Stimulated activated CD4-positive, alpha-beta T cell treated with anti-CD3 and anti-CD28 coated beads, Interleukin-4, amount 100 ng/mL, for 4 hours (primary cell): Measurements from ENCODE around the gene PLCD1.
"Not testable (repeated sequence)": the region's sequence is repeated elsewhere in the genome, so short reads cannot be mapped to it uniquely, and the experiment has no call there.

Source experiments
- DNase-seq, 2 experiments: peaks; one replicate each; pipeline ENCODE4 v3.0.0-alpha.2; 2020

The PLCD1 gene

GRCh38 chr3:38029400-38030125, at the start of gene PLCD1:
PLCD1 (minus strand) TSS chr3:38029642; CDS start chr3:38029539, 103 bp downstream.
- DNase-seq, result peak; percentile 16 to 24

- not testable (repeated sequence) for DNase-seq
Measured at GRCh38 chr3:38077073-38077472, 47.6 kb upstream of the PLCD1 start.

GRCh38 chr3:38070013-38070412, 40.6 kb upstream of the PLCD1 start:
- no peak for DNase-seq

- no peak for DNase-seq
Measured at GRCh38 chr3:38067508-38068233, 38.2 kb upstream of the PLCD1 start.

DNA sequence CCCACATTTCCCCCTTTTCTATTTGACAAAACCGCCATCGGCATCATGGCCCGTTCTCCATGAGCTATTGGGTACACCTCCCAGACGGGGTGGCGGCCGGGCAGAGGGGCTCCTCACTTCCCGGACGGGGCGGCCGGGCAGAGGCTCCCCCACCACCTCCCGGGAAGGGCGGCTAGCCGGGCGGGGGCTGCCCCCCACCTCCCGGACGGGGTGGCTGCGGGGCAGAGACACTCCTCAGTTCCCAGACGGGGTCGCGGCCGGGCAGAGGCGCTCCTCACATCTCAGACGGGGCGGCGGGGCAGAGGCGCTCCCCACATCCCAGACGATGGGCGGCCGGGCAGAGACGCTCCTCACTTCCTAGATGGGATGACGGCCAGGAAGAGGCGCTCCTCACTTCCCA, 35.0 kb upstream of the PLCD1 start:
- not testable (repeated sequence) for DNase-seq

GRCh38 chr3:38062809-38063208, 33.4 kb upstream of the PLCD1 start:
- no peak for DNase-seq

GRCh38 chr3:38059591-38059990, 30.1 kb upstream of the PLCD1 start:
- DNase-seq, result no peak

- no peak for DNase-seq
Measured at GRCh38 chr3:38059148-38059547, 29.7 kb upstream of the PLCD1 start.

- DNase-seq, result no peak
Measured at GRCh38 chr3:38054499-38055001, 25.1 kb upstream of the PLCD1 start.

- not testable (repeated sequence) for DNase-seq
Measured at GRCh38 chr3:38053813-38054498, 24.5 kb upstream of the PLCD1 start.

DNA sequence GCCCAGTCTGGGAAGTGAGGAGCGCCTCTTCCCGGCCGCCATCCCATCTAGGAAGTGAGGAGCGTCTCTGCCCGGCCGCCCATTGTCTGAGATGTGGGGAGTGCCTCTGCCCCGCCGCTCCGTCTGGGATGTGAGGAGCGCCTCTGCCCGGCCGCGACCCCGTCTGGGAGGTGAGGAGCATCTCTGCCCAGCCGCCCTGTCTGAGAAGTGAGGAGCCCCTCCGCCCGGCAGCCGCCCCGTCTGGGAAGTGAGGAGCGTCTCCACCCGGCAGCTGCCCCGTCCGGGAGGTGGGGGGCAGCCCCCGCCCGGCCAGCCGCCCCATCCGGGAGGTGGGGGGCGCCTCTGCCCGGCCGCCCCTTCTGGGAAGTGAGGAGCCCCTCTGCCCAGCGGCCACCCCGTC, 23.8 kb upstream of the PLCD1 start:
- DNase-seq, result not testable (repeated sequence)

- DNase-seq, result no peak
Measured at GRCh38 chr3:38051131-38051530, 21.7 kb upstream of the PLCD1 start.

DNA sequence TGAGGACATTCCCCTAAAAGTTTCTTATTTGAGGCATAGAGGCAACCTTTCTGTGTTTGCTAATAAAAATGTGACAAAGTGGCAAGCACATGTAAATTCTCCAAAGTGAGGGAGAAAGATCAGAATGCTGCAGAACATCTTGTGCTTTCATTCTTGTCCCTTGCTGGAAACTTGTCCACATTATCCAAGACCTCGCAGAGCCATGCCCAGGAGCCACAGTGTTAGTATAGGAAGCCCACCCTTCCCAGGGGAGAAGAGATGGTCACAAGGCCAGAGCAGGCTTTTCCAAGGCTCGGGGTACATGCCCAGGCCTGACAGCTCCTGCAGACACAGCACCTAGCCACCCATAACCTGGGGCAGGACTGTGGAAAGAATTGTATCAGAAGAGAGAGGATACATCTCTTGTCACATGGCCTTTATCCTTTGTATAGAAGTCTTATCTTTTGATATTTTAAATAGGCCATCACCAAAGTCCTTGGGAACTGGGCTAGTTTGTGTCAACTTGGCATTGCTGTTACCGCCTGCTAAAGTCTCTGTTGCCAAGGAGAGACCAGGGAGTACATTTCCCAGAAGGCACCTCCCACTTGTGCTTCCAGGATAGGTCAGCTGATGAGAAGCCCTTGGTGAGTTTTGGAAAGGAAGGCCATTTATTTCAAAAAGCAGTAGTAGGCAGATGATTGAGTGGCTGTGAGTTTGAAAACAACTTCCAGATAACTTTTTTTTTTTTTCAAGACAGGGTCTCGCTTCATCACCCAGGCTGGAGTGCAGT, 20.1 kb upstream of the PLCD1 start:
- no peak for DNase-seq

DNA sequence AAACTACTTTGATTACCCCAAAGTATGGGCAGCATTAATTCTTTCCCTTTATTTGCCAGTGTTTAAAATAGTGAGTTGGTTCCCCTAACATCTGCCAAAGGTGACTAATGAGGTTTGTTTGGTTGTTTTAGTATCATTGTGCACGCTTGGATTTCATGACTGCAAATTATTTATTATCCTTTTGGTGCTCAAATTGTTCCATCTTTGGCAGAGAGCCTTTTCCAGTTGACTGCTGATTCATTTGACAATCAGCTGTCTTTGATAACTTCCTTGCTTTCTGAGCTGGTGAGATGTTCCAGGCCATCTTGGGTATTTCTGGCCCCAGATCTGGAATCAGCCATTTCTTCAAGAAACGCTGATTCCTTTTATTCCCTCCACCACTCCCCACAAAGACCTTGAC, 18.5 kb upstream of the PLCD1 start:
- no peak for DNase-seq

DNA sequence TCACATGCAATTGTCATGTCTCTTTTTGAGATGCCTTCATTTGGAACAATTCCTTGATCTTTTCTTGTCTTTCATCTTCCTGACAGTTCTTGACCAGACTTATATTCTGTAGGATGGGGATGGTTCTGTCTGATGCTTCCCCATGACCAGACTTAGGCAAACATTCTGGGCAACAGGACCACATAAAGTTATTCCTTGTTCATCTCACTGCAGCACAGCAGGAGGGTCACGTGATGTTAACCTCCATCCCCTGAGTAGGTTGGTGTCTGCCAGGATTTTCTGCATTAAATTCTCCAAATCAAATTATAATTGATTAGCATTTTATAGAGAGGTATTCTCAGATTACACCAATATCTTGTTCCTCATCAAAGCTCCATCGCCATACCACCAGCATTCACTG, 17.4 kb upstream of the PLCD1 start:
- DNase-seq, result no peak

DNA sequence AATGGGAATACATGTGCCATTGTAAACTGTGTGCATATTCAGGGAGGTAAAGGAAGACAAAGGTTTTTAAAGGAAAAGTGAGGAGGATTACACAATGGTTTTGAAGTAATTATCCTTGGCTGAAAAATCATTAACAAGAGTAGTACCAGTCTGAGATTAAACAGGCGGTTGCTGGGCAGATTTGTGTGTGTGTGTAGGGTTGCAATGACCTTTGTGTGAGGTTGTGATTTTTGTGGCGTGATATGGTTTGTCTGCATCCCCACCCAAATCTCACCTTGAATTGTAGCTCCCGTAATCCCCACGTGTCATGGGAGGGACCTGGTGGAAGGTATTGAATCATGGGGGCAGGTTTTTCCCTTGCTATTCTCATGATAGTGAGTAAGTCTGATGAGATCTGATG, 16.6 kb upstream of the PLCD1 start:
- no peak for DNase-seq

GRCh38 chr3:38043486-38043885, 14.0 kb upstream of the PLCD1 start:
- no peak for DNase-seq

GRCh38 chr3:38040401-38040800, 11.0 kb upstream of the PLCD1 start:
- DNase-seq, result no peak

DNA sequence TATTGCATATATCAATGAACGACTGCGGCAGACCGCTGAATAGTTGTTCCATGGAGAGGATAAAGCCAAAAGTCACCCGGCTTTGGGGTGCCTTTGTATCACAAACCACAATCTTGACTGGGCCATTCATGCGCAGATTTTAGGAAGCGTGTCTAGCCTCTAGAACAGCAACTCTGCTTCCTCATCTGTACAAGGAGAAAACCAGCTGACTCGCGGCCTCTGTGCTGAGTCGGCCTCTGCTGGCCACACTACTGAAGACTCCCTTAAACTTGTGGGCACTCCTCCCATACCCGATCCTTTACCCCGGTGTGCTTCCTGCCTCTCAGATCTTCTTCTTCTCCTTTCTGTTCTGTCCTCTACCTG, 10.4 kb upstream of the PLCD1 start:
- DNase-seq, result peak in 1 of 2 experiments; percentile 54

DNA sequence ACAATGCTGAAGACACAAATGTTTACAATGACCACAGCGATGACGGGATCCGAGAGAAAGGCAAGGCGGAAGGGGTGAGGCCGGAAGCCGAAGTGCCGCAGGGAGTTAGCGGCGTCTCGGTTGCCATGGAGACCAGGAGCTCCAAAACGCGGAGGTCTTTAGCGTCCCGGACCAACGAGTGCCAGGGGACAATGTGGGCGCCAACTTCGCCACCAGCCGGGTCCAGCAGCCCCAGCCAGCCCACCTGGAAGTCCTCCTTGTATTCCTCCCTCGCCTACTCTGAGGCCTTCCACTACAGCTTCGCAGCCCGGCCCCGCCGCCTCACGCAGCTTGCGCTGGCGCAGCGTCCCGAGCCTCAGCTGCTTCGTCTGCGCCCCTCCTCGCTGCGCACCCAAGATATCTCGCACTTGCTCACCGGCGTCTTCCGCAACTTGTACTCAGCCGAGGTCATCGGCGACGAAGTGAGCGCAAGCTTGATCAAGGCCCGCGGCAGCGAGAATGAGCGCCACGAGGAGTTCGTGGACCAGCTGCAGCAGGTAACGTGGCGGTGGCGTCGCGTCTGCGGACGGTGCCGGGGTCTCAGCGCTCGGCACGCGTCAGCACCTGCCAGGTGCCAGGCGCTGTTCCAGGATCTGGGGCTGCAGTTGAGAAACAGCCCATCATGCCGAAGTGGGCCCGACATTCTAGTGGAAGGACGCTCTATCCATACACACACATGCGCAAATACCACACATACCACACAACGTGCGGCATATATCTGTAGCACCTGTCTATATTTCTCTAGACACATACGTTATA, 9.9 kb upstream of the PLCD1 start, which contains the start of gene DLEC1:
TSS of gene DLEC1 (plus strand) at position 108 of the 798 bp plus-strand sequence. CDS start at position 126, 18 bp downstream.
- peak; percentile 49 to 74 for DNase-seq

DNA sequence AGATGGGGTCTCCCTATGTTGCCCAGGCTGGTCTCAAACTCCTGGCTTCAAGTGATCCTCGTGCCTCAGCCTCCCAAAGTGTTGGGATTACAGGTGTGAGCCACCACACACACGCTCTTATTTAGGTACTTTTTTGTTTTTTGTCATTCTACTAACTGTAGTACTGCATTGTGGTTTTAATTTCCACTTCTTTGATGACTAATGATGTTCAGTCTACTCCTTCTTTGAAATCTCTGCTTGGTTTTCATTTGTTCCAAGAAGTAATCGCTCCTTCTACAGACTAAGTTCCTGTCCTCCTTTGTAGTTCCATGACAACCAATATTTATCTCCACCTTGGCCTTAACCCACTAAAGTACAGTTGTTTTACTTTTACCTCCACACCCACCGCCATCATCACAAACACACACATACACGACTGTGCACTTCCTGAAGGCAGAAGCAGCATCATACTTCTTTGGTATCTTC, 9.0 kb upstream of the PLCD1 start:
- DNase-seq, result peak in 1 of 2 experiments; percentile 58

DNA sequence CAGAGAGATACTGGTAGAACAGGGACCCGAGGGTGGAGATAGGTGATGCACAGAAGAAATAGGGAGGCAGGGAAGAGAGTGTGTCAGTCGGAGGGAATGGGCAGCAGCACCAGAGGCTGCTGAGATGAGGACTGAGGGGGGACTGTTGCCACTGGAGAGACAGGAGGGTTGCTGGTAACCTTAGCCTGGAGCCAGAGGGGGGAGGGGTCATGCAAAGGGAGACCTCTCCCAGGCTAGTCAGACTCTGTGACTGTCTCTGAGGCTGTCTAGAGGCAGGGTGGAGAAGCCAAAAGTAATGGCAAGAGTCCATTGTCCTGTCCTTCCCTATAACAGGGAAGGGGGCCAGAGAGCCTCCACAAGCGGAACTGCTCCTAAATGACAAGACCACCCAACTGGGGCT, 7.5 kb upstream of the PLCD1 start:
- no peak for DNase-seq
